HG02610 (cell line): ENCODE results near the gene EFNA4.

Source experiments
- ATAC-seq: cut with Tn5 transposase; IDR thresholded peaks from one replicate; pipeline ENCODE4 v1.9.1; 2021; ENCODE audit warnings: mild to moderate bottlenecking, moderate library complexity; ENCODE audit not compliant: unreplicated experiment

EFNA4 gene

DNA sequence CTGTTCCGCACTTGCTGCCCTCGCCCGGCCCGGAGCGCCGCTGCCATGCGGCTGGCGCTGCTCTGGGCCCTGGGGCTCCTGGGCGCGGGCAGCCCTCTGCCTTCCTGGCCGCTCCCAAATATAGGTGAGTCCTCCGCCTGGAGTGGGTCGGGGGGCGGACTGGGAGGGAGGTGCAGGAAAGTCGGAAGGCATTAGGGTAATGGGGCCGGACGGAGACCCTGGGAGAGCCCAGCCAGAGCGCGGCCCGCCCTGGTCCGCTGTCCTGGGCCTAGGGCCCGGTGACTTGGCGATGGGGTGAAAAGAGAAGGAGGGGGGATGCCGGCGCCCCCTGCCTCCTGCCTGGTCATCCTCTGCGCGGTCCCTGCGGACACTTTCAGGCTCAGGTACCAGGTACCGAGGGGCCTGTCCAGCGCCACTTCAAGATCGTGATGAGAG is 12.2 kb upstream of the EFNA4 start:
- ATAC-seq: no peak

DNA sequence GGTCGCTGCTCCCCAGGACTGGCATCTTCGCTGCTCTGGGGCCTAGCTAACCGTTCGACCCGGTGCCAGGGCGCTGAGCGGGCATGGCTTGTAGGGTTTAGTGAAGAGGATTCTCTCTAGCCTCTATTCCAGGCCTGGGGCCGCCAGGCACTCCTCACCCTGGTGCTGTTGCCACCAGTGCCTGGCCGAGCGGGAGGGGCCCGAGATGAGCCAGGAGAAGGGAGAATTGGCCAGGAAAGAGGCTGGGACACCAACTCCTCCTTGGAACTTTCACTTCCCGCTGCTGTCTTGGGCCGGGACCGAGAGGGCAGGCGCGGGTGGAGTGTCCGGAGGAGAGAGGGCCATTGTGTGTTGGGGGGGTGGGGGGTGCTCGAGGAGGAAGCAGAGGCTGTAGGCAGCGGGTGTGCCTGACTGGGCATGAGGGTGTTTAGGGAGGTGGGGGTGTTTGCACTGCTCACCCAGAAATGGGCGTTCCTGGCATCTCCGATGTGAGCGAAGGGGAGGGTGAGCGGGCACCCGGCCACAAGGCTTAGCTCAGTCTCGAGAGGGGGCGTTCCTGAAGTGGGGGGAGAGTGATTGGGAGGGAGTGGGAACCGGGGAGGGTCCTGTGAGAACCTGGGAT is 11.7 kb upstream of the EFNA4 start:
- ATAC-seq: no peak

DNA sequence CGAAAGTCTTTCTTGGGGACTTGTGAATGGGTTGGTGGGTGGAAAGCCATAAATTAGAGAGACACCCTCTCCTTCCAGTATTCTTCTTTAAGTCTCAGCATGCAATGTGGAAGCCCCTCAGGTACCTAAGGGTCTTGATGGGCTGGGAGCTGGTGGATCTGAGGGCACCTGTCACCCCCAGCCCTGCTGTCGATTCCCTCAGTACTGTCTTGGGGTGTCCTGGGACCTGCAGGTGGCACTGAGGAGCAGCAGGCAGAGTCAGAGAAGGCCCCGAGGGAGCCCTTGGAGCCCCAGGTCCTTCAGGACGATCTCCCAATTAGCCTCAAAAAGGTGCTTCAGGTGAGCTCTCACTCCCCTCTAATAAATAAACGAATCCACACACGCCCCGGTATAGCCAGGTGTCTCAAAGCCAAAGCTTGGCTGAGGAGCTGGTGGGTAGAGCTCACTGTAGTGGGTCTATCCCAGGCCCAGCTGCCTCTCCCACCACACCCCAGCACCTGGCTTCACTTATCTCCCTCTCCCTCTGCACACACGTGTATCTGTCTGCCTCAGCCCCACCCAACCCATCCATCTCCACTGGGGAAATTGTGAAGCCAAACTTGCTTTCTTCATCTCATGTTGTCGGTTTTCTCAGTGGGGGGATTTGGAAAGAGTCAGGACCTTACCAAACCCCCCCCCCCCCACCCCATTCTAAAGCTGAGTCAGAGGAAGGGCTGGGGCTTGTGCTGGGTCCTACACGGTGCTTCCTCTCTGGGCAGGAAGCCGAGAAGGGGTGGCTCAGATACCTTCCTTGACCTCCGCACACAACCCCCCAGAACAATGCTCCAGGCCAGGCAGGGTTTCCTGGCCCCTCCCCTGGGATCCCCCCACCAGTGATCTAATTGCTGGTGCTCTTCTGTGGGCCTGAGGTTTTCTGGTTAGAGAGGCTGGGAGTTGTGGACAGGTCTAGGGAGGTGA is 10.8 kb upstream of the EFNA4 start:
- no peak for ATAC-seq

DNA sequence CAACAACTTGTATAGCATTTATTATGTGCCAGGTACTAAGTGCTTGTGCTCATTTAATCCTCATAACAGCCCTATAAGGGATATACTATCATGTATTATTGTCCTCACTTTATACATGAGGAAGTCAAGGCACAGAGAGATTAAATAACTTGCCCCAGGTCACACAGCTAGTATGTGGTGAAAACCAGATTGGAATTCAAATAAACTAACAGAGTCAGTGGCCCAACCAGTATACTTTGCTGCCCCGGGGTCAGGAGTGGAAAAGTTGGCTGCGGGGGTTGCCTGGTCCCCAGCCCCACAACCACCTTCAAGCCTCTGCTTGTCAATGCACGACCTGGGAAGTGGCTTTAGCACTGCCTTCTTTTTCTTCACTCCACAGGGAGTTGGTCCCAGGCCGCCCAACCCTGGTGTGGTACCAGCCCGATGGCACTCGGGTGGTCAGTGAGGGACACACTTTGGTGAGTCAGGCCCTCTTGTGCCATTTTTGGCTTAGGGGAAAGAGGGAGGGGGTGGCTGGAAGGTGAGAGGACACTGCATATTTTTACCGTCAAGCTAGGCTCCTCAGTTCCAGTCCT is 9.9 kb upstream of the EFNA4 start:
- no peak for ATAC-seq

DNA sequence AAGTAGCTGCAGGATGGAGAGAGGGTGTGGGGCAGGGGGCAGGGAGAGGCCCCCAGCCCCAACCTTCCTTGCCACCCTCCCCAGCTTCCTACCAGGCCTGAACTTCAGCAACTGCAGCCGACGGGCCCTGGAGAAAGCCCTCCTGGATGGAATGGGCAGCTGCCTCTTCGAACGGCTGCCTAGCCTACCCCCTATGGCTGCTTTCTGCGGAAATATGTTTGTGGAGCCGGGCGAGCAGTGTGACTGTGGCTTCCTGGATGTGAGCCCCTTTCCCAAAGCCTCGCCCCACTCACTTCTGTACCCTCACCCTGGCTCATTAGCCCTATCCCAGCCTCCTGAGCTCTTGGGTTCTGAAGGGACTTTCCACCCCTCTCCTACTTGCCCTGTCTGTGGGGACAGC is 6.4 kb upstream of the EFNA4 start:
- ATAC-seq: no peak

DNA sequence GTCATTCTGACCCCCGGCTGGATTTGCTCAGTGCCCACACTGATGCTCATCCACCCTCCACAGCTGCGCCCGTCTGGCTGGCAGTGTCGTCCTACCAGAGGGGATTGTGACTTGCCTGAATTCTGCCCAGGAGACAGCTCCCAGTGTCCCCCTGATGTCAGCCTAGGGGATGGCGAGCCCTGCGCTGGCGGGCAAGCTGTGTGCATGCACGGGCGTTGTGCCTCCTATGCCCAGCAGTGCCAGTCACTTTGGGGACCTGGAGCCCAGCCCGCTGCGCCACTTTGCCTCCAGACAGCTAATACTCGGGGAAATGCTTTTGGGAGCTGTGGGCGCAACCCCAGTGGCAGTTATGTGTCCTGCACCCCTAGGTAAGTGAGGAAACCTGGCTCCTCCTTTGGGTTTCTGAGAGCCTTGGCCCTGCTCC is 5.7 kb upstream of the EFNA4 start:
- ATAC-seq: no peak

DNA sequence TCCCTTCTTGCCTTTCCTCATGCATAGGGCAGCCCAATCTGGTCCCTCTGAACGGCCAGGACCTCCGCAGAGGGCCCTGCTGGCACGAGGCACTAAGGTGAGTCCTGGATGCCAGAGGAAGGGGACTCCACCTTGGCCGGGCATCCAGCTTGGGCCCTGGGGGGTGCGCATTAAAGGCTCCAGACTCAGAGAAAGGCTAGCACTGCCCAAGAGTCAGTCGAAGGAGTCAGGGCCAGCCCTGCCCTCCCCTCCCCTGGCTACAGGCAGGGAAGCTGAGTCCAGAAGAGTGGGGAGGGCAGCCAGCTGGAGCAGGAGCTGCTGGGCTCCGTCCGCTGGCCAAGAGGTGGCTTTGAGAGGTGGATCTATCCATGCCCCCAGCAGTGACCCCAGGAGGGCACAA is 2.8 kb upstream of the EFNA4 start:
- no peak for ATAC-seq

DNA sequence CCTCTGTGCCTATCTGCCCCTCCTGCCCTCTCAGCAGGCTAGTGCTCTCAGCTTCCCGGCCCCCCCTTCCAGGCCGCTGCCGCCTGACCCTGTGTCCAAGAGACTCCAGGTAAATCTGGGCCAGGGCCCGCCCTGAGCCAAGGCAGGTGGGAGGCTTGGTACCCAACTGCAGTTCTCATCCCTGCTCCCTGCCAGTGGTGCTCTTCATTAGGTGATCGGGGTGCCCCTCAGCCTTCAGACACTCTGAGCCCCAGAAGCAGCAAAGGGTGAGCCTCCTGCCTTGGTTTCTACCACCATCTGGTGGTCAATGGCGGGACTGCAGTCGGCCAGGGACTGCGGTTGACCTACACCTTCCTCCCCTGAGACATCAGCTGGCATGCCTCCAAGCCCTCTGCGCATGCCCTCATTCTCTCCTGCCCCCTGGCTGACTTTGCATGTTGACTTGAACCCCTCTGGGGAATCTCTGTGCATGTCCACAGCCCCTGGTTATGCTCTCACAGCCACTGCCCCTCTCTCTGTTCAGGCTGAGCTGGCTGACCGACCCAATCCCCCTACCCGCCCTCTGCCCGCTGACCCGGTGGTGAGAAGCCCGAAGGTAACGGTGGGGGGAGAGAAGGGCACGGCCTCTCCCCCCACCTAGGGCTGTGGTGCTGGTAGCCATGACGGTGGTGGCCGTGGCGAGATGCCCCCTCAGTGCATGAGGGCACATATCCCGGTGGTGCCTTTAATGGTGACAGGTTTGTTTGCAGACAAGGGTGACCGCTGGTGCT is 2.0 kb upstream of the EFNA4 start:
- ATAC-seq: peak; percentile 36

DNA sequence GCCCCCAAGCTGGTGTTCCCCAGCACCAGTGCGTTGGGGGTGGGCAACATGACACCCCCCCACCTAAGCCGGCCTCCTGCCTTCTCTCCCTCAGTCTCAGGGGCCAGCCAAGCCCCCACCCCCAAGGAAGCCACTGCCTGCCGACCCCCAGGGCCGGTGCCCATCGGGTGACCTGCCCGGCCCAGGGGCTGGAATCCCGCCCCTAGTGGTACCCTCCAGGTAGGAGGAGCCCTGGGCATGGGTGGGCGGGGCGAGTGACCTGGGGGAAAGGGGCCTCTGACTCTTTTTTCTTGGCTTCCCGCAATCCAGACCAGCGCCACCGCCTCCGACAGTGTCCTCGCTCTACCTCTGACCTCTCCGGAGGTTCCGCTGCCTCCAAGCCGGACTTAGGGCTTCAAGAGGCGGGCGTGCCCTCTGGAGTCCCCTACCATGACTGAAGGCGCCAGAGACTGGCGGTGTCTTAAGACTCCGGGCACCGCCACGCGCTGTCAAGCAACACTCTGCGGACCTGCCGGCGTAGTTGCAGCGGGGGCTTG is 1.3 kb upstream of the EFNA4 start:
- no peak for ATAC-seq

DNA sequence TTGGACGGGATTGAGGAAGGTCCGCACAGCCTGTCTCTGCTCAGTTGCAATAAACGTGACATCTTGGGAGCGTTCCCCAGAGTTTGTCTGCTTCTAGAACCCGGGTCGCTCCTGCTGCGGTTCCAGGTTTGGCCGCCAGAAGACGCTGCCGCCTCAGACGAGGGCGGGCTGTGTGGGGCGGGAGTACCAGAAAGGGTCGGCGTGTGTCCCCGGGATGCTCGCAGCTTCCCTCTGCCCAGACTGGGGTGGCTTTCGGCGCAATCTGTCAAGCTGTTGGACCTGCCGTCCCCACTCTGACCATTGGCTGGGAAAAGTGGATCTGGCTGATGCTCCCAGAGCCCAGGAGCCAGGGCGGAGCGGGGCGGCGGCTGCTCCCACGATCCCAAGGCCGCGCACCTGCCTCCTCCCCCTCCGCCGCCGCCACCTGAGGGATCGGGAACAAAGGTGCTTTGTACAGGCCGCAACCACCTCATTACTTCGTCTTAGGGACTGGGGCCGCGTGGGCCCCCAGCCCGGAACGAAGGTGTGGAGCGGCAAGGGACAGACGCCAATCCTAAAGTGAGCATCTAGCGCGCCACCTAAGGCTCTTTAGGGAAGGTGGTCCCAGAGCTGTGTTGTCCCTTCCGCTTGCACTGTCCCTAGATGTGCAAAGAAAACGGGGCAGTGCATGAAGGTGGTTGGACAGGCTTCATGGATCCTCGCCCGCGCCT is 683 bp upstream of the EFNA4 start:
- no peak for ATAC-seq

DNA sequence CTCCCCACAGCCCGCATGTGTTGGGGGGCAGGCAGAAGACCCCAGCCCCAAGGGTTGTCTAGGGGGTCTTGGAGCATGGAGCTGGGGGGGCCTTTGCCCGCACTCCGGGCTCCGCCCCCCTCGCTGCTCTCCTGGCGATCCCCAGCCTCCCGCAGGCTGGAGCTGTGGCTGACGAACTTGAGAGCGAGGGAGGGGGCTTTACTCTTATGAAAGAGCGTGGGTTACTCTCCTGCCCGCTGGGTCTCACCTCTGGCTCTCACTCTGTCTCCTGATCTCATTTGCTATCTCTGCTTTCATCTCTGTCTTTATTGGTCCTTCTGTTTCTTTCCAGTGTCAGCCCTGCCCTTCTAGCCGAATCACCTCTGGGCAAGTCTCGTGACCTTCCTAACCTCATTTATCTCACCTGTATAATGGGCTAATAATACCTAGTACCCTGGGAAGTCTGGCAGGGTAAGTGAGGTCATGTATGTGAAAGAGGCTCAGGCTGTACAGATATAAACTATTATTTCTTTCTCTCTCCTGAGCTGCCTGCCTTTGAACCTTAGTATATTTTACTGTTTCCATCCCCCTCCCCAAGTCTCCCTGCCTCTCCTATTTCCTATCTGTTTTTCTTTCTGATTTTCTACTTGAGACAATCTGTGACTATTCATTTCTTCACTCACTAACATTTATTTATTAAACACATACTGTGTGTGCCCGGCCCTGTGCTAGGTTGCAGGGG is 731 bp downstream of the EFNA4 start:
- no peak for ATAC-seq

DNA sequence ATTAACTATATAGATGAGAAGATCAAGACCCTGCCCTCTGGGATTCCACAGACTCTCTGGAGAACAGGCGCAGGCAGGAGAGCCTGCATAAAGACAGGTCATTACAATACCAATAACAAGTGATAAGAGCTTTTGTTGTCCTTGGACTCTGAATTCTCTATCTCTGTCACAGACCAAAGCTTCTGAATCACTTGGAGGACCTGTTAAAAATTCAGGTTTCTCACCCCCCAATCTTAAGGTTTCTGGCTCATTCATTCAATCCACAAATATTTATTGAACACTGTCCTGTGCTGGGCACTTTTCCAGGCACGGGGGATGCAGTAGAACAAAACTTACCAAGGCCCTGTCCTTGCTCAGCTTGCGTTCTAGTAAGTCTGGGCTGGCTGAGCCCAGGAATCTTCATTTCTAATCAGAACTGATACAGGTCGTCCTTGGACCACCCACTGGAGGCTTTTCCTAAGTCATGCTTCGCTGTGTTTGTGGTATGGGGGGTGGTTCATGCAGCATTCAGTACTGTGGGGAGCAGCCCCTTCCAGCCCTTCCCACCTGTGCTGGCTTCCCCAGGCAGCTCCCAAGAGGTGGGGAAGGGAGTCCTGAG is 1.4 kb downstream of the EFNA4 start:
- ATAC-seq: no peak

DNA sequence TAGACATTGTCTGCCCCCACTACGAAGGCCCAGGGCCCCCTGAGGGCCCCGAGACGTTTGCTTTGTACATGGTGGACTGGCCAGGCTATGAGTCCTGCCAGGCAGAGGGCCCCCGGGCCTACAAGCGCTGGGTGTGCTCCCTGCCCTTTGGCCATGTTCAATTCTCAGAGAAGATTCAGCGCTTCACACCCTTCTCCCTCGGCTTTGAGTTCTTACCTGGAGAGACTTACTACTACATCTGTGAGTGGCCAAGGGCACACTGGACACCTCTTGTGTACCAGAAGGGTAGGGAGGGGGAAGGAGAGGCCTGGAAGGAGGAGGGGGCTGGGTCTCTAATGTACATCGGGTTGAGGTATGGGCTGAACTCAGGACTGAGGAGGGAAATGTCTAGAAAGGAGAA is 3.2 kb downstream of the EFNA4 start:
- no peak for ATAC-seq

DNA sequence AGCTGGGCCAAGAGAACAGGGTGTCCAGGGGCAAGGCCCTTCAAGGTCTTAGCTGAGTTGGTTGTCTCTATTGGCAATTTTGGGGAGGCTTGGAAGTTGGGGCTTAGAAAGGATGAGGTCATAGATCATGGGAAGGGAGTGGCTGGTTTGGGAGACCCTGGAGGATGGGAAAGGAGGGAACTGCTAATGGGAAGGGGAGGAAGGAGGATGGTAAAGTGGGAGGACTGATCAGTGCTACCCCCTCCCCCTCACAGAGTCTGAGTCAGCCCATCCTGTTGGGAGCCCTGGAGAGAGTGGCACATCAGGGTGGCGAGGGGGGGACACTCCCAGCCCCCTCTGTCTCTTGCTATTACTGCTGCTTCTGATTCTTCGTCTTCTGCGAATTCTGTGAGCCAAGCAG is 5.1 kb downstream of the EFNA4 start:
- ATAC-seq: no peak

DNA sequence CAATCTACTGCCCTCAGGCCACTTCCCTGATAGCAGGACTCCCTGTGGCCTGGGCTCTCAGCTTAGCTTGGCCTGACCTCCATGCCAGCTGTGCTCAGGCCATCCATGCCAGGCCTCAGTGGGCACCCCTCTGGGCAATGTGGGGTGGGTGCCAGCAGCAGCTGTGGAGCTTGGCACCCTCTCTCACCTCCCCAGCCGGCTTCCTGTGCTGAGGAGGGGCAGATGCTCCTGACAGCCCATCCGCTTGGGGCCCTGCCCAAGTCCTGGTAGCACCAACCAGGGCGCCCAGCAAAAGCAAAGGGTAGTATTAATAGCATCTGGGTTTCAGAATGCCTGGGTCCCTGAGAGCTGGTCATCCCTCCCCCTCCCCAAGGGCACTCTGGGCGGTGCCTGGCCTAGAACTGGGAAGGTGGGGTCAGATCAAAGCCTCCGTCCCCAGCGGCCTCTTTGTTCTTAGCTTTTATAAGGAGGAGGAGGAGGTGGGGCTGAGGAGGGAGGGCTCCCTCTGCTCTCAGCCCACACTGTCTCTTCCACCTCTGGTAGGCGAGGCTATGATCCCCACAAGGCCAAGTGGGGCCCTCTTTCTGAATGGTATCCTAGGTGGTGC is 6.1 kb downstream of the EFNA4 start:
- no peak for ATAC-seq

DNA sequence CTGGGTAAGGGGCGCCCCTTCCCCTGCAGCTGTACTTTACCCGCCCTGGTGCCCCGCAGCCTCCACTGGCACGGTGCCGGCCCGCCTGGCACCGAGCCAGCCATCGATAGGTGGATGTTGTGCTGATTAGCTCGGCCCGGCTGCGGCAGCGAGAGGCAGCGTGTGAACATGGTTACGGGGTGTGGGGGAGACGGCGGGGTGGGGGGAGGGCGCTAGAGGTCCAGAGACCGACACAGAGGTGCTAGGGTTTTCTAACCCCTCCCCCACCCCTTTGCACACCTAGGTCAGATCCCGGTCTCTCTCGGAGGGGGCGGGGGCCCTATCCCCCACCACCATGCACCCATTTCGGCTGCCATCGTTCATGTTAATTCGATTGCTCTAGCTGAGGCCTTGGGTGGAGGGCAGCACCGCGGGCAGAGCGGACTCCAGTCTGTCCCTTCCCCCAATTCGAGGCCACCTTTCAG is 6.7 kb downstream of the EFNA4 start:
- no peak for ATAC-seq

DNA sequence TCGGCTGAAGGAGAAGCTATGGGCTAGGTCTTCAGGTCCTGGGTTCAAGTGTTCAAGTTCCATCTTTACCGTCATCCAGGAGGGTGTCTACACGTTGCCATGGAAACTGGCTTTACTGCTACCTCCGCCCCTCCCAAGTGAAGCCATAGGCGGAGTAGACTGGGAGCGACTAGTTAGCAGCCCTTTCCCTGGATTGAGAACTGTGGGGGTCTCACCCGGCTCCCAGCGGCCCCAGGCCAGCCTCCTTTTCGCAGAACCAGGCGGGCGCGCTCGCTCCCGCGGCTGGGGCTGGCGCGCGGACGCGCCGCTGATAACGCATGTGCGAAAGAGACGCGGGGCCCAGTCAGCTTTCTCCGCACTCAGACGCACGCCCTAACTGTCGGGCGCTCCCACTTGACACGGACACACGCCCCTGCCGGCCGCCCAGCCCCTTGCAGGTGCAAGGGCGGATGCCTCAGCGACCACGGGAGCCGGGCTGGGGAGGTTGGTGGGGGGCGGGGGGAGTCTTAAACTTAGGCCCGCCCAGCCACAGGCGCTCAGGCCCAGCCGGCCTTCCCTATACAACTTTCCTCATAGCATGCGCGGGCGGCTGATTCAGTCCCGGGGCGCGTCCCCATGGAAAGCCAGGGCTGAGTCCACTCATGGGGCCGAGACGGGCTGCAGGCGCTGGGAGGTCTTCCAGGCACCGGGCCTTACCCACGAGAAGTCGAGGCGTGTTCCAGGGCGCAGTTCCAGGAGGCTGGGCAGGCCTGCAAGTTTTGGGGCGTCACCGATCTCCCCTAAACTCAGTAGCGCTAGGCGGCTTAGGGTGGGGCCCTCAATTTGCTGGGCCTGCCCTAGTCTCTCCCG is 7.4 kb downstream of the EFNA4 start:
- peak; percentile 76 for ATAC-seq

DNA sequence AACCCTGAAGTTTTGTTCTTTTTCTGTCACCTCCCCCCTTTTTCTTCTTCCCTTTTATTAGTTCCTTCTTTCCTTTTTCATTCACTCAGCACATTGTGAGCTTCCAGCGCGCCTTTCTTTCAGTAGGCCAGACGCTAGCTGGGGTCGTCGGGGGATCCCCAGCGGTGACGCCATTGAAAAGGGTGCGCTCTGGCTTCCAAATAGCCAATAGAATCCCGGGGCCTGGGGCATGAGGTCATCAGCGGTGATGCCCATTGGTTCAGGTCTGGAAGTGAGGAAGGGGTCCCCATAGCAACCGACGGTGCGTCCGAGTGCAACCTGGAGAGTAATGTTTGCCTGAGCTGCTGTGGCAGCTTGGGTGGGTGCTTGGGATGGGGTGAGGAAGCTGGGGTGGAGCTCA is 8.2 kb downstream of the EFNA4 start:
- no peak for ATAC-seq
